Vagina (tissue), 2 donors: ENCODE measurements around the gene TMEM163.
"Not testable (repeated sequence)": the region's sequence is repeated elsewhere in the genome, so short reads cannot be mapped to it uniquely, and the experiment has no call there.

ENCODE experiments used
- POLR2A ChIP-seq, 2 donors: fragments of 450-650 bp; IDR thresholded peaks; one replicate each; pipeline ENCODE4 v1.6.1; 2017; ENCODE audit warnings: antibody characterized with exemption in 2 of 2, mild to moderate bottlenecking in 2 of 2, moderate library complexity in 2 of 2
- TF ChIP-seq, protein P1 (sequence below), 3 experiments: fragments of 450-650 bp in 2 of 3; fragments of 200-600 bp in 1 of 3; sonication (generic) in 1 of 3; IDR thresholded peaks; one replicate each; pipeline ENCODE4 v1.5.1; 2017 to 2019; ENCODE audit warnings: antibody characterized with exemption in 3 of 3, mild to moderate bottlenecking in 2 of 3, moderate library complexity in 2 of 3

DNA sequence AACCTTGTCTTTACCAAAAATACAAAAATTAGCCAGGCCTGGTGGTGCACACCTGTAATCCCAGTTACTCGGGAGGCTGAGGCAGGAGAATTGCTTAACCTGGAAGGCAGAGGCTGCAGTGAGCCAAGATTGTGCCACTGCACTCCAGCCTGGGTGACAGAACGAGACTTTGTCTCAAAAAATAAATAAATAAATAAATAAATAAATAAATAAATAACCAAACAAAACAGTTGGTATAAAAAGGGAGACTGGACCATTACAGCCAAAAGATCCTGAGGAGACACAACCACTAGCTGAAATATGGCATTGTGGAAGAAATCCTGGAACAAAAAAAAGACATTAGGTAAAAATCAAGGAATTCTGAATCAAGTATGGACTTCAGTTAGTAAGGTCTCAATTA is 4.9 kb upstream of the TMEM163 start:
- not testable (repeated sequence) for TF ChIP-seq POLR2A (IDR thresholded peaks at IDR 0.05)
- TF ChIP-seq, protein P1, sequence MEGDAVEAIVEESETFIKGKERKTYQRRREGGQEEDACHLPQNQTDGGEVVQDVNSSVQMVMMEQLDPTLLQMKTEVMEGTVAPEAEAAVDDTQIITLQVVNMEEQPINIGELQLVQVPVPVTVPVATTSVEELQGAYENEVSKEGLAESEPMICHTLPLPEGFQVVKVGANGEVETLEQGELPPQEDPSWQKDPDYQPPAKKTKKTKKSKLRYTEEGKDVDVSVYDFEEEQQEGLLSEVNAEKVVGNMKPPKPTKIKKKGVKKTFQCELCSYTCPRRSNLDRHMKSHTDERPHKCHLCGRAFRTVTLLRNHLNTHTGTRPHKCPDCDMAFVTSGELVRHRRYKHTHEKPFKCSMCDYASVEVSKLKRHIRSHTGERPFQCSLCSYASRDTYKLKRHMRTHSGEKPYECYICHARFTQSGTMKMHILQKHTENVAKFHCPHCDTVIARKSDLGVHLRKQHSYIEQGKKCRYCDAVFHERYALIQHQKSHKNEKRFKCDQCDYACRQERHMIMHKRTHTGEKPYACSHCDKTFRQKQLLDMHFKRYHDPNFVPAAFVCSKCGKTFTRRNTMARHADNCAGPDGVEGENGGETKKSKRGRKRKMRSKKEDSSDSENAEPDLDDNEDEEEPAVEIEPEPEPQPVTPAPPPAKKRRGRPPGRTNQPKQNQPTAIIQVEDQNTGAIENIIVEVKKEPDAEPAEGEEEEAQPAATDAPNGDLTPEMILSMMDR (IDR thresholded peaks at IDR 0.05) = not testable (repeated sequence)
